ENCODE data around the gene GDE1. TPM values are rescaled to one million over a fixed set of nuclear protein-coding genes. Genes with fewer than 3 reads are reported as not detected.

GDE1 gene
- total and polyA plus RNA-seq, 9 of the 15 experiments (the other 6 are each of a cell fraction or from before 2014, with no cell fraction given), result 18.8 to 40.5 (median 22.3) TPM

GRCh38 chr16:19488213-19488640 lies 33.7 kb downstream of the GDE1 start:
- peak overlapping the region; percentile 24; the same call in 1 of the 2 replicates for H3K4me3 ChIP-seq
- POLR2A ChIA-PET, result interaction anchor here (0.6 to 1.0 kb wide), 4 partner anchors 13 to 73 kb away, joined by 3 to 5 read pairs (median 4); partner anchors contain the start of gene VPS35L
- TF ChIP-seq PPARD (CRISPR knock-in tag; IDR thresholded peaks at IDR 0.05) (no peak), ZNF592 (IDR thresholded peaks at IDR 0.05) (0 out of 2 replicates have a peak, but pooled peaks have one; percentile 1), ATF7 (IDR thresholded peaks at IDR 0.05) (peak; percentile 25; the same call in 1 of the 2 replicates), RBBP5 (IDR thresholded peaks at IDR 0.05; ENCODE audit: borderline replicate concordance, insufficient read depth, low read length, poor library complexity, severe bottlenecking) (peak; percentile 59), ZNF740 (CRISPR knock-in tag; IDR thresholded peaks at IDR 0.05) (peak; percentile 84), ZNF740 (tag; IDR thresholded peaks at IDR 0.05) (no peak; a peak in 1 of 4 replicates), MTA3 (IDR thresholded peaks at IDR 0.05; ENCODE audit: borderline replicate concordance) (0 out of 2 replicates have a peak, but pooled peaks have one; percentile 19), EP300 (IDR thresholded peaks at IDR 0.05; ENCODE audit: low read length) (0 out of 2 replicates have a peak, but pooled peaks have one; percentile 25), FOXA1 (IDR thresholded peaks at IDR 0.05; ENCODE audit: borderline replicate concordance) (no peak), JUND (IDR thresholded peaks at IDR 0.05; ENCODE audit: borderline replicate concordance, low read depth, low read length) (no peak), JUND (tag; IDR thresholded peaks at IDR 0.05; ENCODE audit: borderline replicate concordance, low read depth, low read length) (peak; percentile 9; the same call in 1 of the 3 replicates), SMARCA4 (IDR thresholded peaks at IDR 0.05) (0 out of 2 replicates have a peak, but pooled peaks have one; percentile 6), E2F4 (CRISPR knock-in tag; IDR thresholded peaks at IDR 0.05; ENCODE audit: low read depth) (peak; percentile 27; the same call in 1 of the 2 replicates), SPI1 (IDR thresholded peaks at IDR 0.05; ENCODE audit: borderline replicate concordance, low read depth, low read length) (peak; percentile 76), RCOR1 (IDR thresholded peaks at IDR 0.05; ENCODE audit: borderline replicate concordance in 1 of 2, low read depth in 2 of 2, low read length in 2 of 2) (0 out of 4 replicates have a peak, but pooled peaks of 1 of the 2 experiments have one; percentile 11), DPF2 (IDR thresholded peaks at IDR 0.05) (0 out of 2 replicates have a peak, but pooled peaks have one; percentile 59)

More at GRCh38 chr16:19488213-19488640, 33.7 kb downstream of the GDE1 start:
- H3K27ac ChIP-seq (ENCODE audit: extremely low read depth, low read depth, low read length), result peak overlapping the region; percentile 94
- H4K20me1 ChIP-seq (replicated peaks; ENCODE audit: control insufficient read depth, insufficient read depth, low read length), result no peaks in the 10 kb centered on the region
- intact Hi-C loops (cut with micrococcal nuclease), result loop anchor here (10.0 kb wide), 1 partner anchor 93 kb away; no protein-coding TSS in a partner anchor
- BruUV-seq (replicated peaks), result no TSS peak
- ATAC-seq (peak; percentile 74), FAIRE-seq (no peak), DNase-seq (ENCODE audit: extremely low read depth in 1 of 4, low spot score in 3 of 4) (peak; percentile 78 to 91 (median 80))
- 6% methylated on average over 4 of the region's 4 CpGs for WGBS (ENCODE audit: insufficient coverage, low coverage, missing lambda C conversion rate)
- no peaks in the 10 kb centered on the region for H3K27me3 ChIP-seq (ENCODE audit: control insufficient read depth in 2 of 2, insufficient read depth in 2 of 2, low read length in 2 of 2)
- peaks cover 2% of the 10 kb centered on the region for H3K9me1 ChIP-seq (ENCODE audit: control insufficient read depth, insufficient read depth, low read length)
- peaks cover 7% of the 10 kb centered on the region; the same call in 1 of the 3 replicates for H3K79me2 ChIP-seq (ENCODE audit: control insufficient read depth, insufficient read depth, low read length)
- CTCF ChIA-PET (ENCODE audit: low intra/inter-chr PET ratio), result no interaction called here
- peak overlapping the region; percentile 33 to 75; a peak in 3 of 4 replicates for H3K9ac ChIP-seq (ENCODE audit: insufficient read depth in 1 of 2, low read depth in 2 of 2, low read length in 2 of 2)
- H3K4me2 ChIP-seq (ENCODE audit: insufficient read depth, low read length), result peak overlapping the region; percentile 87
- H3K36me3 ChIP-seq (ENCODE audit: control insufficient read depth, insufficient read depth, low read length), result no peaks in the 10 kb centered on the region
- peaks cover 34 to 41% of the 10 kb centered on the region in 2 experiments for H3K4me1 ChIP-seq (replicated peaks in 1 of 2; ENCODE audit: control insufficient read depth in 2 of 2, insufficient read depth in 2 of 2, low read length in 2 of 2)
- no peaks in the 10 kb centered on the region for H3K9me3 ChIP-seq (replicated peaks; ENCODE audit: control insufficient read depth, insufficient read depth, low read depth, low read length)
- in situ Hi-C loops (cut with MboI), result no loop called here
- peak overlapping the region; percentile 58 for H2AFZ ChIP-seq (ENCODE audit: low read depth, low read length)
